Urothelium cell line (cell line): Measurements from ENCODE around the gene SNRPD1.
"Not testable (repeated sequence)": the region's sequence is repeated elsewhere in the genome, so short reads cannot be mapped to it uniquely, and the experiment has no call there.

Experiments
- DNase-seq: peaks from one replicate; pipeline ENCODE4 v3.0.0; 2011; ENCODE audit warnings: low spot score, mixed read lengths
- FAIRE-seq: peaks from 2 replicates; lab custom pipeline; 2011; peaks lifted over from hg19 to GRCh38; lab: Jason Lieb, UNC

SNRPD1 gene

DNA sequence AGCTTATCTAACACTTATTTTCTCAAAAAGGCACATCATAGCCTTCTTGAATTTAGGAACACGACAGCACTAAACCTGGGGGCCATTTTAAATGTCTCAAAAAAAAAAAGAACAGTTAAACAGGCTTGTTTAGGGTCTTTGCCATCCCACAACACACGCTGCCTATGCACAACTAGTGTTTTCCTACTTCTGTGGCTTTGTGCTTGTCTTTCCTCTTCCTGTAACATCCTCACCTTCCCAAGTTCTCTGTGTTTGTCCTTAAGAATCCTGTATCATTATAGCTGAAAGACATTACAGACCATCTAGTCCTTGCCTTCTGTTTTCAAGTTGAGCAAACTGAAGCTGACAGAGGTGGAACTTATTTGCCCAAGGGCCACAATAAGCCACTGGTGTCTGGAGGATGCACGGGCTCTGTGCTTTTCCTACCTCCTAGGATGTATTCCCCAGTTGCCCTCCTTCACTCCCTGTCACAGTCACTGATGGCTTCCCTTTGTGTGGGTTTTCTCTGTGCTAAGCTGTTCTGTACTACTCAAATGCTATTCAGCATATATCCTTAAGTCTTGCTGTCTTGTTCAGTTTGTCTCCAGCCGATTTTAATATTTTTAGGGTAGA is 22.6 kb downstream of the SNRPD1 start:
- peak; percentile 80 for FAIRE-seq
- no peak for DNase-seq

- DNase-seq (no peak), FAIRE-seq (no peak)
Measured at GRCh38 chr18:21636769-21637168, 24.7 kb downstream of the SNRPD1 start.

- no peak for DNase-seq
- no peak for FAIRE-seq
Measured at GRCh38 chr18:21638822-21639221, 26.7 kb downstream of the SNRPD1 start.

GRCh38 chr18:21640375-21640774 is 28.3 kb downstream of the SNRPD1 start:
- FAIRE-seq, result not testable (repeated sequence)

DNA sequence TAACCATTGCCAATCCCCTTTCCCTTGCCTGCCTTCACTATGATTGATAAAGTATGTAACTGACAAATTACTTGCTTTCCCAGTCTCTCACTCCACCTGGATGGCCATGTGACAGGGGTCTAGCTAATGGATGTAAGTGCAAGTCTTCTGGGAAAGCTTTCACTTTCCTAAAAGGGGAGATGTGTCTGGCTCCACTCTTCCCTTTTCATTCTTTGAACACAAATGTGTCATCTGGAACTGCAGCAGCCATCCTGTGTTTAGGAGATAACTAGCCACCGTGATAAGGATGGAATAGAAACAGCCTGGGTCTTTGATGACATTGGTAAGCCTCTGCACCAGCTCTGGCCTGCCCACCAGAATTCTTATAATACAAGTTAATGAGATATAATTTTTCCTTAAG is 38.2 kb downstream of the SNRPD1 start:
- no peak for FAIRE-seq
- no peak for DNase-seq

More at GRCh38 chr18:21640375-21640774, 28.3 kb downstream of the SNRPD1 start:
- DNase-seq, result not testable (repeated sequence)

GRCh38 chr18:21652073-21652472 is 40.0 kb downstream of the SNRPD1 start:
- FAIRE-seq, result no peak
- no peak for DNase-seq

DNA sequence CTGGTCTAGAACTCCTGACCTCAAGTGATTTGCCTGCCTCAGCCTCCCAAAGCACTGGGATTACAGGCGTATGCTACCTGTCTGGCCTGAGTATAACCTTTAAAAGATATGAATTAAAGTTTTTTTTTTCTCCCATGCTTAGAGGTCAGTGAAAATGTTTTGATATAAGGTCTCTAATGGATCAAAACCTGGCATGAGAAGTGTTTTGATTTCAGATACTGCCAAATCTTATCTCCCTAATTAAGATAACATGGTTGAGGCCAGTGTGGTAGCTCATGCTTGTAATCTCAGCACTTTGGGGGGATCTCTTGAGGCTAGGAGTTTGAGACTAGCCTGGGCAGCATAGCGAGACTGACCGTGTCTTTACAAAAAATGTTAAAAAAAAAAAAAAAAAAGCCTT is 41.2 kb downstream of the SNRPD1 start:
- FAIRE-seq, result no peak
- DNase-seq, result no peak

- FAIRE-seq (no peak), DNase-seq (no peak)
Measured at GRCh38 chr18:21656402-21656801, 44.3 kb downstream of the SNRPD1 start.

DNA sequence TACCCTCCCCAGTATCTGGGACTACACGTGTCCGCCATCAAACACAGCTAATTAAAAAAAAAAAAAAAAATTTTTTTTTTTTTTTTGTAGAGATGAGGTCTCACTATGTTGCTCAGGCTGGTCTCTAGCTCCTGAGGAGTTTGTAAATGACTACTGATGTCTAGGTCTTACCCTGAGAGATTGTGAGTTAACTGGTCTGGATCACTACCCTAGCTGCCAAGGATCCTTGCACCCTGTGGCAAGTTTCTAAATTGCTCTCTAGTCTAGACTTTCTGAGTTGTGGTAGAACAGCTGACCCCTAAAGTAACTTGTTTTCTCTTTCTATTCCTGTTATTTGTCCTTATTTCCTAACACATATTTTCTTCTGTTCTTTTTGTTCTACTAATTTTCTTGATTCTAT is 48.0 kb downstream of the SNRPD1 start:
- no peak for DNase-seq
- no peak for FAIRE-seq

DNA sequence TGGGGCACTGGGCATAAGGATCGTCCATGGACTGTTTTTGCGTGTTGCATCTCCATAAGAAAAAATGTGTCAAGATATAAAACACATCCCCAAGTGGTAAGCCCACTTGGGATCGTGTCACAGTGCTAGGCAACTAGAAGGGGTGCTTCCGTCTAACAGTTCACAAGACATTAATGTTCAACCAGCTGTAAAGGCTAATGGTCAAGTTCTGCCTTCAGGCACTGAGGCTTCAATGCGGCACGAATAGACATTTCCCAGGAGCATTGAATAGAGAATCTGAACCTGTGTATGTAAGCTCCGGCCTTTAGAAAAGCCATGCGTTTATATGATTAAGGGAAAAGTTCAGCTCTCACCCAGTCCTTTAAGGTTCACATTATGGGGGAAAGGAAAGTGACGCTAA is 50.5 kb downstream of the SNRPD1 start:
- DNase-seq (no peak), FAIRE-seq (no peak)

DNA sequence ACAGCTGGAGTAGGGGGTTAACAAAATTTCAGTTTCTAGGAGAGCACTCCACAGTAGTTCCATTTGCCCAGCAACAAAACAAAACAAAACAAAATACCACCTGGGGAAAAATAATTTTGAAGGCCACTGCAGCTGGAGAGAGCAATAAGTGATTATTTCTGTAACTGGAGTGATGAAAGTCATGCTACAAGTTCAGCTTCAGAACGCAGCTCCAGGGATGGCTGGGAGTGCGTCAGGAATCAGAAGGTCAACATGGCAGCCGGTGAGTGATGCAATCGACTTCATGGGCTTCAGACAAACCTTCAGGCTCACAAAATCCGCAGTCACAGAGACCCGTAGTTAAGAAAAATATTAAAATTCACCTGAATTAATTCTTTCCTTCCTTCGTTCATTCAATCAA is 51.5 kb downstream of the SNRPD1 start:
- DNase-seq (no peak), FAIRE-seq (no peak)

DNA sequence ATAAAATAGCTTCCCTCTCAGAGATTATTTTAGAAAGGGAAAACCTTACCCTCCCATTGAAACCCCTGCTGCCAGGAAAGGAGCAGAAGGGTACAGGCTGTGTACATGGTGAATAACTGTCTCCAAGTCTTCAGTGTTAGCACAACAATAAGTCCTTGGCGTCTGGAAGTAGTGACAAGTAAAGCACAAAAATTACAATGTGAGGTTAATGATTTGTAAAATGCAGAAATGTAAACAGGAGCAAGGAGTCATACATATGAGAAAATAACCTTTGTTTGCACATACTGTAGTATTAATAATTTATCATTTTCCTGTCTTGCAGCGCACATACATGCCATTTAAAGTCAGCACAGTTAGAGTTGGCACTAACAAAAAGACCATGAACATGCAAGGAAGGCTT is 52.0 kb downstream of the SNRPD1 start:
- DNase-seq (no peak), FAIRE-seq (no peak)

GRCh38 chr18:21669736-21670285 is 57.7 kb downstream of the SNRPD1 start:
- FAIRE-seq (no peak), DNase-seq (peak; percentile 32)

- no peak for FAIRE-seq
Measured at GRCh38 chr18:21672521-21673267, 60.6 kb downstream of the SNRPD1 start.

DNA sequence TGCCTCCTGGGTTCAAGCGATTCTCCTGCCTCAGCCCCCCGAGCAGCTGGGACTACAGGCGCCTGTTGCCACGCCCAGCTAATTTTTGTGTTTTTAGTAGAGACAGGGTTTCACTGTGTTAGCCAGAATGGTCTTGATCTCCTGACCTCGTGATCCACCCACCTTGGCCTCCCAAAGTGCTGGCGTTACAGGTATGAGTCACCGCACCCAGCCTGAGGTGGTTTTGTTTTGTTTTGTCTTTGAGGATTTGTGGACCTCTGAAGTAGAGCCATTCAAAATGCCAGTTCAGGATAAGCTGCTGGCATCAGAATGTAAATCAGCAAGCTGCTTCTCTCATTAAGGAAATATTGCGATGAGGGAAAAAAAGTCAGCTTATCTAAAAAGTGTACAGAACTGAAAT is 63.2 kb downstream of the SNRPD1 start:
- DNase-seq, result peak; percentile 32
- FAIRE-seq, result not testable (repeated sequence)

More at GRCh38 chr18:21672521-21673267, 60.6 kb downstream of the SNRPD1 start:
- peak; percentile 46 for DNase-seq

GRCh38 chr18:21678859-21679258 is 66.7 kb downstream of the SNRPD1 start:
- FAIRE-seq (no peak), DNase-seq (no peak)

DNA sequence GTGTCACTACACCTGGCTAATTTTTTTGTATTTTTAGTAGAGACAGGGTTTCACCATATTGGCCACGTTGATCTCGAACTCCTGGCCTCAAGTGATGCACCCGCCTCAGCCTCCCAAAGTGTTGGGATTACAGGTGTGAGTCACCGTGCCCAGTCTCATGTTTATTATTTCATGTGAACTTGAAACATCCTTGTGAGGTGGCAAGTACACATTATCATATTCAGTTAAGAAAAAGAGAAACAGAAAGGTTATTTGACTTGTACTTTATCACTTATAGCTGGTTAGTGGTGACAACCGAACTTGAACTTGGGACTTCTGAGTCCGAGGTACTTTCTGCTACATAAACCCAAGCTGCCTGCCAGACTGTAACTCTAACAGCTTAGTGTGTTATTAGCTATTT is 68.0 kb downstream of the SNRPD1 start:
- no peak for FAIRE-seq
- no peak for DNase-seq

- DNase-seq (no peak), FAIRE-seq (no peak)
Measured at GRCh38 chr18:21682371-21683051, 70.4 kb downstream of the SNRPD1 start.
